ENCODE measurements around the gene MTLN.
"Not testable (repeated sequence)": the region's sequence is repeated elsewhere in the genome, so short reads cannot be mapped to it uniquely, and the experiment has no call there.

DNA sequence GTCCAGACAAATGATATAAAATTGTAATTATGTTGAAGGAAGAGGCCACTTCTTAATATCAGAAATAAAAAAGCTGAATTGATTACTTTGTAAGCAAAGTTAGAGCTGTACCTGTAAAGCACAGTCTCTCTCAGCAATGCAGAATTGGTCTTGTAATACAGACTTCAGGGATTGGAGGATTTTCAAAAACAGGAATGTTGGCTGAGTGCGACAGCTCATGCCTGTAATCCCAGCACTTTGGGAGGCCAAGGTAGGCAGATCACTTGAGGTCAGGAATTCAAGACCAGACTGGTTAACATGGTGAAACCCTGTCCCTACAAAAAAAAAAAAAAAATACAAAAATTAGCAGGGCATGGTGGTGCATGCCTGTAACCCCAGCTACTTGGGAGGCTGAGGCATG, 10.3 kb upstream of the MTLN start:
- not testable (repeated sequence) for TF ChIP-seq CTCF (IDR thresholded peaks at IDR 0.05; ENCODE audit: poor library complexity); EZH2 (IDR thresholded peaks at IDR 0.05; ENCODE audit: borderline replicate concordance)

All from hepatocyte (in vitro differentiated cells).